GM08714 (cell line): Measurements from ENCODE around the gene TOLLIP.

Experiments
- H3K4me3 ChIP-seq: fragments of 200-500 bp; sonication (Bioruptor generic); 2 replicates; pipeline ENCODE4 v1.5.1; 2014; ENCODE audit warnings: mild to moderate bottlenecking, low read length, inconsistent platforms
- ZNF274 ChIP-seq: IDR thresholded peaks from 2 replicates; pipeline ENCODE4 v1.6.1; 2012; ENCODE audit warnings: mild to moderate bottlenecking, low read depth, low read length

The TOLLIP gene

DNA sequence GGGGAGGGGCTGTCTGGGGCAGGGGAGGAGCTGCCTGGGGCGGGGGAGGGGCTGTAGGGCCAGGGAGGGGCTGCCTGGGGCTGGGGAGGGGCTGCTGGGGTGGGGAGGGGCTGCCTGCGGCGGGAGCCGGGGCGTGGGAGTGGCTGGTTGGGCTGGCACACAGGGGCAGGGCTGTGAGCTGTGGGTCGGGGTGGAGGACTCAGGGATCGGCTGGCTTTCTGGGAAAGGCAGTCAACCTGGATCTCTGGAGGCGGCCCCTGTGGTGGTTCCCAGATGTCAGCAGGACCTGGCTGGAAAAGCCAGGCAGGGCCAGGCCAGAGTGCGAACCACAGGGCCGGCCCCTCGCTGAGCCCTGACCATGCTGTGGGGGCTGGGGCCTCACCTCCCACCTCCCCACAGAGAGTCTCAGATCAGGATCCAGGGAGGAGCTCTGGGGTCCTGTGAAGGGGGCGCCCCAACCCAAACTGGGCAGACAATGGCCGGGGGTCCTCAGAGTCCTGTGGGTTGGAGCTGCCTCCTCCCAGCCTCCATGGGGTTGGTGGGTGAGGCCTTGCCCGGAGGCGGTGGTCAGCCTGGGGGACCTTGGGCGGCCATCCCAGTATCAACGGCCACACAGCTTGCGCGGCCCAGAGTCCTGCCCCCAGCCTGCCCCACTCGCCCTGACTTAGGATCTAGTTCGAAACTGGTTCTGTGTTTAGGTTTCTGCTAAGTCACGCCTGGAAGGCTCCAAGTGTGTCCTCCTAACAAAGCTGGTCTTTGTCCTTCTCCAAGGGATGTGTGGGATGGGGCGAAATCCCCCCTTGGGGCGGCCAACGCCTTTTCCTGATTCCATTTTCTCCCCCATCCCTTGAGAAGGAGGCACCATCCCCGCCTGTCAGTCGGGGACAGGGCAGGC lies 84.7 kb downstream of the TOLLIP start:
- no peak overlapping the region for H3K4me3 ChIP-seq
- no peak for TF ChIP-seq ZNF274
